Eye (tissue), 1 donor: ENCODE data around the gene DEGS2.

Source experiments
- DNase-seq: peaks from one replicate; pipeline ENCODE4 v3.0.0-alpha.2; 2015

DEGS2 gene

DNA sequence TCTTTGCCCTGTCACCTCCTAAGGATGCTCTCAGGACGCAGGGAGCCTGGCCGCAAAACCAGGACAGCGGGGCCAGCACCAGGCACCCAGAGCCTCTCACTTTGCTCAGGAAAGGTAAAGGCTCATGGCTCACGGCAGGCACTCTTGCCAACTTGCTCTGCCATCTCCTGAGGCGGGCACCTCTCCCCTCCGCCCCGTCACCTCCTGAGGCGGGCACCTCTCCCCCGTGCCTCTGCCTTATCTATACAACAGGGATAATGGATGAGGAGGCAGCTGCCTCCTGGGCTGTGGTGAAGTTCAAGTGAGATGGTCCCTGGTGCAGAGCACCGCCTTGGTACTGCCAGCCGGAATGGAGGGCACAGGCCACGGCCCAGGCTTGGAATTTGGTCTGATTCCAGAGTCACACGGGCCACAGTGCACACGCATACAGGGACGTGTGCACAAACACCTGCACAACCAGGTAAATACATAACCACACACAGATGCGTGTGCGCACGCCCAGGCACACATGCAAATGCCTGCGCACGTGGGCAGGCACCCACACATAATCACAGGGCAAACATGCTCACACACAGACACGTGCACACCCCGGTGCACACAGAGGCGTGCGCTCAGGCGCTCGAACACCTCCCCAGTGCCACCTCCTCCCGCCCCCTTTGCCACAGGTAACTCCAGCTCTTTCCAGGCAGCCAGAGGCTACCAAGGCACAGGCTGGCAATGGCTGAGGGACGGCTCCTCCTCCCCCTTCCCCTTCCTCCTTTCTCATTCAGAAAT is 11.6 kb downstream of the DEGS2 start:
- no peak for DNase-seq

DNA sequence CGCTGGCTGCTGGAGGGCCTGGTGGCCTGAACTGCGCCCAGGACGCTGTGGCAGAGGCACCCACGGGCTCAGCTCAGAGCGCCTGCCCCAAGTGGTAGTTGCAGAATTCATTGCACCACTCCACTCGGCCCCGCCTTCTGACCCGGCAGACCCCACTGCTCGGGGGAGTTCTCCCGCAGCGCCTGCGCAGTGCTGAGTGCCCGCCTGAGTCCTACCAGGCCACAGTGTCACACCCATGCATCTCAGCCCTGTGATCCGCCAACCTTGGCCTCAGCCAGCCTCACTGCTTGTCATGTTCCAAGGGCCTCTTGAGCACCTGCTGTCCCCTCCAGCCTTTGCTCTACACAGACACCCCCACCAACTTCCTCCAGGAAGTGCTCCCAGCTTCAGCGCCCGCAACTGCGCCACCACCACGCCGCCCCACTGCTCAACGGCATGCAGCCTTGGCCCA is 12.2 kb downstream of the DEGS2 start:
- DNase-seq = no peak

DNA sequence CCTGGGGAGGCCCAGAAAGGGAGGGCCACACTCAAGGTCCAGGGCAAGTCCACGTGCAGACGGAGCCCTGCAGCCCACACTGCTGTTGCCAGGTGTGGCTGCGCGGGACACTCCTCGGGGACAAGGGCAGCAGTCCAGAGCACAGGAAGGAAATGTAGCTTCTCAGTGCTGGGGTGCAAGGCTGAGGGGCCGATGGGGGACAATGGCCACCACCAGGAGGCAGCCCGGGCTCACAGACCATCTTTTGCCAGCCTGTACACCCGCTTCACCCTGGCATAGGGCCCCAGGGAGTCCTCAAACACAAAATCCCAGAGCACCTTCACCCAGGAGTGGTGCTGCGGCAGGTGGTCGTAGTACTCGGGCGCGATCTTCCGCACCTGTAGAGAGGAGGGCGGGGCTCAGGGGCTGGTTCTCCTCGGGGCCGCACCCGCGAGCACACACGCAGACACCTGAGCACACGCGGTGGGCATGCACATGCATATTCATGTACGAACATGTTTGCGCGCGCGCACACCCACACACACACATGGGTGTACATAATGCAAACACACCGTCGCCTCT is 12.8 kb downstream of the DEGS2 start:
- no peak for DNase-seq

DNA sequence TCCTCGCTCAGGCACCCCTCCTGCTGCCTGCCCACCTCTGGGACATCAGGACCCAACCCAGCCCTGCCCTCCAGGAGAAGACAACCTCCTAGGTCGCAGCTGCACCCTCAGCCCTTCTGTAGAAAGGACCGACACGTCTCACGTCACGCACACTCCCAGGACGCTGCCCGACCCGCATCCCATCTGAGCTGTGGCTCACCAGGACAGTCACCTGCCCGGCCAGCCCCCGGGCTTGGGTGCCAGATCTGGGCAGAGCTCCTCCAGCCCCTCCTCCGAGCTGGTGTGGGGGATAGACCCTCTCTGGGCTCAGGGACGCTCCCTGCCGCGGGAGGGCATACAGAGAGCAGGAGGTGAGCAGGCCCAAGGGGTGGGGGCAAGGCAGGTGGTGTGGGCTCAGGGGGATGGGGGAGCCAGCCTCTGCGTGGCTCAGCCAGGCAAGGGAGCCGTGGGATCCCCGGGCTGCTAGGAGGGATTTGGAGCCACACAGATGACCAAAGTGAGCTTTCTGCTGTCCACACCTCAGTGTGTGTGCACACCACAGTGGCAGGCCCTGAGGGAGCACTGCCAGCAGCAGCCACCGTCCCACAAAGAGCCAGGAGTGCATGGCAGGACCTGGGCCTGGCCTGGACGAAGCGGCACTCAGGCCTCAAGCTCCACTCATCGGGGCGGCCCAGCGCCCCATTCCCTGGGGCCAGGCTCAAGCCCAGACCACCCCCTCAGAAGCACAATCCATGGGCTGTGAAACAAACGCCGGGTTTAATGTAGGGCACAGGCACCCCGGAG is 13.6 kb downstream of the DEGS2 start:
- DNase-seq = no peak

DNA sequence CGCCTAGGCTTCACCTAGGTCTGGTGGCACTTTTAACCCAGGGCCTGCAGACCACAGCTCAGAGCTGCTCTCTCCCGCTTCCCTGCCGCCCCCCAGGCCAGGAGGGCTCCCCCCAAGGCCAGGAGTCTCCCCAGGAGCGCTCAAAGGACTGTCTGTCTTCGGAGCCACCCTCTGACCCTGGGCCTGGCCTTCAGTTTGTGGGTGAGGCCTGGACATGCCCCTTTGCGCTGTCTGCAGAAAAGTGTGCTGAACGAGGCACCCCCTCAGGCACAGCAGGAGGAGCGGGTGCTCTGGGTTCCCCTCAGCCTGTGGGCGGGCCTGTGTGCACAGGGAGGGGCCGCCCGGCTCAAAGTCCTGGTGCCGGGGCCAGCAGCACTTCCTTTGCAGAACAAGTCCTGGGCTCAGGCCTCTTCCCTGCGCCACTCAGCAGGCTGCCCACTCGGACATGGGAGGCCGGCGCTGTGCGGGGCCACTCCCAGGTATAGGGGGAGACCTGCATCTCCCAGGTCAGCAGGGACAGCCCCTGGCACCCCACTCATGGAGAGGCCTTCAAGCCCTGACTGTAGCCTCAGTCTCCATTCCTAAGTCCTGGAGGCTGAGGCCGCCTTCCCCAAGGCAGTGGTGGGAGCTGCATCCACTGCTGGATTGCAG is 14.3 kb downstream of the DEGS2 start:
- no peak for DNase-seq

DNA sequence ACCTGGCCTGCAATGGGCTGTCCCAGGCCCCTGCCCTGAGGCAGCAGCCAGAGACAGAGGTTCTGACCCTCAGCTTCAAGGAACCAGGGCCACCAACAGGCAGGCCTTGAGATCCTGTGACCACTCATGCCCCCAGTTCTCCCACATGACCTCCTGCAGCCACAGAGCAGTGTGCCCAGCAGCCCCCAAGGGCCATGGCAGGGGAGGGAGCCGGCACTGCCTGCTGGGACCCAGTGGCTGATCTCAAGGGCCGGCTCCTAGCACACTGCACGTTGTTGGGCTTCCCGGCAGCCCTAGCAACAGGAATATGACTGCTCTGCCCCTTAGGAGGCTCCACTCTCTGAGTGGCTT is 14.8 kb downstream of the DEGS2 start:
- DNase-seq = no peak

DNA sequence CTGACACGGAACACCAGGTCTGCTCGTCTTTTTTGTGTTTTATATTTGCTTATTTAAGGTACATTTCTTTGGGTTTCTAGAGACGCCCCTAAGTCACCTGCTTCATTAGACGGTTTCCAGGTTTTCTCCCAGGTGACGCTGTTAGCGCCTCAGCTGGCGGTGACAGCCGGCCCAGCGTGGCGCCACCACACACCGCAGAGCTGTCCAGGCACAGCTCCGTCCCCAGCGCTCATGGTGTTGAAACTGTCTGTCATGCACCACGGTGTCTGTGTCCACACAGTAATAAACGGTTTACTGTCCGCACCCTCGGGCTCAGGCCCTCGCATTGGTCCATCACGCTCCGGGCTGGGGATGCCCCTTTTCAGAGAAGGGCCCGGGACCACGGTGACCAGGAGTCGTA is 15.5 kb downstream of the DEGS2 start:
- no peak for DNase-seq

DNA sequence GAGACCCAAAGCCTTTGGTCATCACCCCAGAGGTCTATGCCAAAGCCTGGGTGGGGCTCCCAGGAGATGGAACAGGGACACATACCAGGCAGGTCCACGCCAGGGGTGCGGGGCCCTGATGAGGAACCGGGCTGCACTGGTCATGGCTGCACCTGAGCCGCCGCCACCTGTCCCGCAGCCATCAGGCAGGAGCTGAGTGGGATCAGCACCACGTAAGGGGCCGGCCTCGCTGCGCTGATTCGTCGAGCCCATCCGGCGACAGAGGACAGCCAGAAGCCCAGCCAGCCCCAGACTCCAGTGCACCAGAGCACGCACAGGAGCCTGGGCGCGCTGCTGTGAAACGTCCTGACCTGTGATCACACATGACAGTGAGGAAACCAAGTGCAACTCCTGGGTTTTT is 15.9 kb downstream of the DEGS2 start:
- DNase-seq = no peak

DNA sequence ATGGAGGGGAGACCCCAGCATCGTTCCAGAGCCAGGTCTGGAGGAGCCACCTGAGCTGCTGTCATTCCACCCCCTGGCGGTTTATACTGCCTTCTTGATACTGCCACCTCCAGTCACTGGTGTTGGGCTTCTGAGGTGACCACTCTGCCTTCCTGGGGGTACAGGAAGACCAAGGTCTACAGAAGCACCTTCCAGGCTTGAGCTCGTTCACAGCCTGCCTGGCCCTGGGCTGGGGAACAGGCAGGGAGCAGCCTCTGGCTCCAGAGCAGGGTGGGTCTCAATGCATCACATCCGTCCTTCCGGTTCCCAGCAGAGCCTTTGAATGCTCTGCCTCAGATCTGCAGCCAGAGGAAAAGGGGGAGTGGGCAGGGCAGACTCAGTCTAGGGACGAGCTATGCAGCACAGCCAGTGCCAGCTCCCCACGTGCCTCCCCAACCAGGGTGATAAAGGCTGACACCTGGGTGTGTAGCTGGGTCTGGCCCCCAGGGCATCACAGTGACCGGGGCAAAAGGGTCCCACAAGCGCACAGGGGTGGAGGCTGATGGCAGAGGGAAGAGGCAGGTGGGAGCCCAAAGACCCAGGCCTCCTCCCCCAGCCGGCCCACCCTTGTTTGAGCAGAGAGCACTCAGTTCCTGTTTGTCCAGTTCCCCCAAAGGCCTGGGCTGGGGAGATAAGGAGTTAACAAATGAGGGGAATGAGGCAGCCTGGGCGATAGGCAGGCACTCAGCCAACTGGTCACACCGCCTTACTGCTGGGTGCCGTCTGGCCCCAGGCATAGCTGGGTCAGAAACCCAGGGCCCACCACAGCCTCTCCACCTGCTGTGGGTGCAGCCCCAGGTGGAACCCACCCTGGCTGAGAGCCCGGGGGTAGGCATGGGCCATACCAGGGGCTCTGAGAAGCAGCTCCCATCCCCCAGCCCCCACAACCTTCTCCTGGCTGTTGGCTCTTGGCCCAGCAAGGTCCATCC is 17.1 kb downstream of the DEGS2 start:
- DNase-seq = no peak

DNA sequence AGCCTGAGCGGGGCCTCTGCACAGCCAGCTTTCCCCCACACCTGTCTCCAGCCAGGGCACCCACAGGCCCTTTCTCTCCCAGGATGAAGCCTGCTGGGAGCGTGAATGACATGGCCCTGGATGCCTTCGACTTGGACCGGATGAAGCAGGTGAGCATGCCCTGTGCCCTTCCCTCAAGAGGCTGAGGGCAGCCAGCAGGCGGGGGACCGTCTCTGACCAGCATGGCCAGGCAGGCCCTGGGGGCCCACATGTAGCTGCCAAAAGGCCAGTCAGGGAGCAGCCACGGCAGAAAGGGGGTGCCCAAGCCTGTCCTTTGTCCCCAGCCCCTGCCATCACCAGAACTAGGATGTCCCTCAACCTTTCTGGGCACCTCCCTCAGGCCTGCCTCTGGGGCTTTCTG is 18.3 kb downstream of the DEGS2 start:
- DNase-seq = no peak

DNA sequence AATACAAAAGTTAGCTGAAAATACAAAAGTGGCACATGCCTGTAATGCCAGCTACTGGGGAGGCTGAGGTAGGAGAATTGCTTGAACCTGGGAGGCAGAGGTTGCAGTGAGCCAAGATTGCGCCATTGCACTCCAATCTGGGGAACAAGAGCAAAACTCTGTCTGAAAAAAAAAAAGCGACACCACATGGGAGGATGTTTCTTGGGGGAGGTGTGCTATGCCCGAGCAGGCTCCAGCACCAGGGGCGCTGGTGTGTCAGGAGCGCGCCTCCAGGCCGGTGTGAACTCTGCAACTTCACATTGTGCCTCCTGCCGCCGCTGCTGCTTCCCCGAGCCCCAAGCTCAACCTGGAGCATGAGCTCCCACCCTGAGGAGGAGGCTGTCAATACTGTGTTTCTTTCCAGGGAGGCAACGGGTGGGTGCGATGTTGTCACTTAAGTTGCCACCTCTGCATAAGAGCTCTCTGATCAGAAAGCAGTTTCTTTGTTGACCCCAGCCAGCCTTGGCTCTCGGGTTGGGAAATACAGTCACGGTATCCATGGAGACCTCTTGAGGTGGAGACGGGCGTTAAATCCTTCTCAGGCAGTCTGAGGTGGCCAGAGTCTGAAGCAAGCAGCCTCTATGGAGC is 18.9 kb downstream of the DEGS2 start:
- DNase-seq = peak; percentile 47

DNA sequence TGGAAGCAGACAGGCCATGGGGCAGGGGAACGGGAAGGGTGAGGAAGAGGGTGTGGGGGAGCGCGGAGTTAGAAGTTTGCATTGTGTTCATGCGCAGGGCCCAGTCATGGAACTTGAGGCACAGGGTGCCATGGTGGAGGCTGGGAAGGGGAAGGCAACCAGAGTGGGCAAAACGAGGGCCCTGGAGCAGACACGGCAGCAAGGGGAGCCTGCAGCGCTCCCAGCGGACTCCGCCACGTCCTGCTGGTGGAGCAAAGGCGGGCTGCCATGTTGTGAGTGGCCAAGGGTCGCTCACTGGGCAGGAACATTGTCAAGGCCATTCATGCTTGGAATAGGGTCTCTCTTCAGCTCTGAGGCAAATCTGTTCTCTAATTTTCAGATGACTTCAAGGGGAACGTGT is 20.5 kb downstream of the DEGS2 start:
- no peak for DNase-seq

DNA sequence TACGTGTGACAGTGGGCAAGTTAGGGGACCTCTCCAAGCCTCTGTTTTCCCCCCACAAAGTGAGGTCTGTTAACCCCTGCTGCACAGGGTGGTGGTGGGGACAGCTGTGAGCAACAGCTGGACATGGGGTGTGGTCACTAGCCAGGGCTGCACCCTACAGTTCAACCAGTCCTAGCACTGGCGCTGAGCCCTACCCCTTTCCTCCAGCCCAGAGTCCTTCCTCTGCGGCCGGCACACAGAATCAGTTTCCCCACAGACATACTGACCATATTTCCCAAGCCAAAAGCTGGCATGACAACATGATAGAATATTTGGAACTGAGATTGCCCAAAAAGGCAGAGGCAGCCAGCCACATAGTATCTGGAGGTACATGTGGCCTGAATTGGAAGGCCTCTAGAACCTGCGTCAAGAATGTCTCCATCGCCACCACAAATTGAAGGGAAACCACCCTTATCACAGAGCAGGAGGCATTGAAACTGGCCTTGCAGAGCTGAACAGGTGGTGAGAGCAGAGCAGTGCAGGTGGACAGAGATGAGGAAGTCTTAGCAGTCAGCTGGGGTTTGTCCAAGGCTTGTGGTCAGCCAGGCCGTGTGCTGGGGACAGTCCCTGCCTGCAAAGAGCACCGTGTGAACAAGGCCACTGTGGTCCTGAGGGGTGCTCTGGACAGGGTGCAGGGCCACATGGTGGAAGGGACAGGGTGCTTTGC is 21.2 kb downstream of the DEGS2 start:
- no peak for DNase-seq

DNA sequence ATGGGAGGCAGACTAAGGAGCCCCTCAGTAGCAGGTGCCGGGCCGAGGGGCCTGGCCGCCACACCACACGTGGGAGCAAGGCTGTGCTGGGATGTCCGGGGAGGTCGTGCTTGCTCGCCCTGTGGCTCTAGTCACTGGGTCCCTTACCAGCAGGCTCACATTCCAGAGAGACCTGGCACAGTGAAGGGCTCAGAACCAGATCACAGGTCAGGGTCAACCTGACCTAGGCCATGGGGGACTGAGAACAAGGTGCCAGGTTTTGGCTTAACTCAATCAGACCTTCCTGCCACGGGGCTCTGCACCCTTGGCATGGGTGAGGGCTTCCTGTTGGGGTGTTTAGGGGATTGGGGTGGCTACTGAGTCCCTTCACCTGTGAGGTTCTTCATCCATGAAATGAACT is 22.3 kb downstream of the DEGS2 start:
- DNase-seq = no peak

DNA sequence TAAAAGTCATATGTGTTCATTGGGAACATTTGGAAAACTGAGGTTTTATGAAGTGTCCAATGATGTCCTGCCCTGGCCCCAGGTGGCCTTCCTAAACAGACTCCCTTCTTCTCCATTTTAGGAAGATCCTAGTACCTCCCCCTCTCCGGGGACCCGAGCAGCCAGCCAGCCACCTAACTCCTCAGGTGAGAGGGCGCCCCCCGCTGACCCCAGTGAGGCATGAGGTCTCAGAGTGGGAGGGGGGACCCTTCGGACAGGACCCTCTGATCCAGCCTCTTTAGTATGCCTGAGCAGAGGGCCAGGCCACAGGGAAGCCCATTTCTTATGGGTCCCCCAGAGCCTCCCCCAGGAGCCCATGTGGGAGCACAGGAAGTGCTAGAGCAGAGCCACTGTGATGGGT is 23.7 kb downstream of the DEGS2 start:
- no peak for DNase-seq

DNA sequence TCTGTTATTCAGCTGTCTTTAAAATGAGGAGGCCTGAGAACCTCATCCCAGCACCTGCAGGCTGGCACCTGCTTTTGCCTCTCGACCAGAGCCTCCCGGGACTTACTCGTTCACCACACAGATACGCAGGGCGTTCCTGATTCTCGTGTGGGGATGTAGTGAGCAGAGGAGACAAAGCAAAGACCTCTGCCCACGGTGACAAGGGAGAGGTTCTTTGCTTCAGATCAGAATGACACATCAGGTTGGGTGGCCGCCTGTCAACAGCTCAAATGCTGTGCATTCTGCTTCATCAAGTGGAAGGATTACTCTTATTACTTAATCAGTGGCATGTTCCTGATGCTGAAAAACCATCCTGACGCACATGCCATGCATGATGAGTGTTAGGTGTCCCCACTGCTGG is 24.4 kb downstream of the DEGS2 start:
- DNase-seq = peak; percentile 39

DNA sequence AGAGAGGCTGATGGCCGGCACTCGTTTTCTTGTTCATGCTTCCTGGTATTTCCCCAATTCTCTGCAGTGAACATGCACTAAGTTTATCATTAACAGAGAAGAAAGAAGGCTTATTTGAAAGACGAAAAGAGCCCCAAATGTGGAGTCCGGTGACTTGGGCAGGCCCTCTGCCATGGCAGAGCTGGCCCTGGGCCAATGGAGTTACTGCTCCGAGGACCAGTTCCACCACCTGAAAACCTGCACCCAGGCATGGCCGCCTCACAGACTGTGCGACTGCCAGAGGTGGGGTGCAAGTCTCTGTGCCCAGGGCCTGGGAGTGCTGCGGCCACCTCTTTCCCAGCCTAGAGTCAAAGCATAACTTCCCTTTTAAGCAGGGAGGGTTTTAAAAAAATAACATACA is 24.9 kb downstream of the DEGS2 start:
- no peak for DNase-seq

DNA sequence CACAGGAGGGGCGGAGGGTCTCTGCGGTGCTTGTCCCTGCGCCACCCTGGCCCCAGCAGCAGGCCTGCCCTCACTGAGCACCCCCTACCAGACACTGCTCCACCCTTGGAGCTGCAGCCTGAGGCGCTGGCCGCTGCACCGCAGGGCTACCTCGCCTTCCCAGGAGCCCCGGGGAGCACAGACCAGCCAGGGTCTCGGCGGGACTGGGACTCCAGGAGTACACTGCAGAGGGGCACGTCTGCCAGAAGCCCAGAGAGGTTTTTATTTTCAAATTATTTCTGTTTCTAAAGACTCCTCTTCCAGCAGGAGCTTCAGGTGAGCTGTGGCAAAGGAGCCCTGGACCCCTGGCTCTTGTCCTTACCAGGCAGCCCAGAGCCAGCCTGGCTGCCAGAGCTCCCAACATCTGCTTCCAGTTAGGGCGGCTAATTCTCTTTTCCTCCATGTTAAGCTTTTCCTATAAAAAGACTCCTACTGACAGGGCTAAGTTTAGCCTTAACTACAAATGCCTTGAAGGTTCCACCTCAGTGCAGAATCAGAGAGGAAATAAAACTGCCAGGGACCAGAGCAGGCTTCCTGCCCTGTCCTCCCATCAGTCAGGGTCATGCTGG is 26.4 kb downstream of the DEGS2 start:
- peak; percentile 59 for DNase-seq

DNA sequence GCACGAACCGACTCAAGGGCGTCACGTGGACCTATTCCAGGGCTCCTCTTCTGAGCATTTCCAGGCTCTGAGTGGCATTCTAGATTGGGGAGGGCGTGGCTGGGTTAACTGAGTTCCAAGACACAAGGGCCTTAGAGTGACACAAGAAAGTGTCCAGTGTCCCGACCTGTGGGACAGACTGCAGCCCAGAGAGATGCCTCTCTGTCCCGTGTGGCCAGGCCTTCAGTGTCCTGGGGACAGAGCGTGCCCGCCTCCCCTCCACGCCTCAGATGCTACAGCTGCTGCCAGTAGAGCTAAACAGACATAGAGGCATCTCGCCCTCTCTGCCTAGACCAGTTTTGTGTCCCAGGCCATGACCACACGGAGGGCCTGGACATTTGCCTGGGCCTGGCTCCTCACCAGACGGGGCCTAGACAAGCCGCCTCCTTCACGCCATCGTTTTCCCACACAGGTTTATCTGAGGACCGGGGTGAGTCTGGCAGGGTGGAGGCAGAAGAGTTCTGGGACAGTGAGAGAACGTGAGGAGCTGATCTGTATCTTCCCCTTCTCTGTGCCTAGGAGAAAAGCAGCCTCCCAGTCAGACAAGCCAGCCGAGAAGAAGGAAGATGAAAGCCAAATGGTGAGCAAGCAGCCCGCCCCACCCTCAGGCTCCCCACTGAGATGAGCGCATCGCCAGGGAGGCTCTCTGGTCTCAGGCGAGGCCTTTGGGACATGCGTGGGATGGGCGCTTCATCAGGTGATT is 27.1 kb downstream of the DEGS2 start:
- no peak for DNase-seq

DNA sequence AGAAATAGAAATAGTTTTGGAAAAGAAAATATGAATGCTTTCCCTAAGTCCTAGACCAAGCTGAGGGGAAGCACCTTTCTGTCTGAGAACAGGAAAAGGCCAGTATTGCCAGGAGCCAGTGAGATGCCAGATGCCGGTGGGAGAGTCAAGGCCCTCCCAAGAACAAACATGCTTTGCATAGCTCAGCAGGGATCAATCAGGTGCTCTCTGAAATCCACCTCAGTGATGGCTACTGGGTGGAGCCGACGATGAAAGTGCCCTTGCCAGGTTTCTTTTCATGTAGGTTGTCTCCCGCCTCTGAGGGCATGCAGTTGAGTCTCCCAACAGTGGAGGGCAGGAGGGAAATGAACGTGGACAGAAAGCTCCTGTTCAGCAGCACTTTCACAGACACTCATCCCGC is 28.3 kb downstream of the DEGS2 start:
- no peak for DNase-seq
